A549 (cell line): ENCODE results near the gene RAI2. TPM values are rescaled to one million over a fixed set of nuclear protein-coding genes. Genes with fewer than 3 reads are reported as not detected.

Experiments
- ATAC-seq, 2 experiments: fragments of 200-7000 bp in 1 of 2; fragments of >200 bp in 1 of 2; cut with Nextera tagmentation in 1 of 2; cut with Tn5 transposase in 1 of 2; 3 replicates each; pipeline versions ENCODE4 v1.8.0 to v1.9.1; 2018 to 2020; ENCODE audit warnings: mild to moderate bottlenecking in 1 of 2, moderate library complexity in 1 of 2
- CTCF ChIA-PET: fragments of 300-600 bp; sonication (Branson Sonifier 250); formaldehyde crosslinking; extraction: SDS; loops from one replicate; lab custom pipeline; 2021; ENCODE audit warnings: antibody characterized with exemption, inconsistent platforms; lab: Yijun Ruan, JAX
- POLR2A ChIA-PET: fragments of 350-600 bp; formaldehyde crosslinking; extraction: SDS; loops from one replicate; lab custom pipeline; 2021; ENCODE audit warnings: antibody characterized with exemption, inconsistent platforms; lab: Yijun Ruan, JAX
- DNase-seq, 2 experiments: peaks; one replicate each; pipeline versions ENCODE4 v3.0.0 to v3.0.0-alpha.2; 2011 to 2016; ENCODE audit warnings: low read depth in 1 of 2, low spot score in 1 of 2
- FAIRE-seq: peaks from 2 replicates; lab custom pipeline; 2011; peaks lifted over from hg19 to GRCh38; lab: Jason Lieb, UNC
- H3K27ac ChIP-seq, 2 experiments: fragments of >200 bp; sonication (Bioruptor Twin); formaldehyde crosslinking; 3 replicates each; pipeline ENCODE4 v1.5.1; 2016 to 2017
- H3K4me1 ChIP-seq: fragments of >200 bp; sonication (Bioruptor Twin); formaldehyde crosslinking; 3 replicates; pipeline ENCODE4 v1.6.1; 2016
- H3K4me2 ChIP-seq: fragments of >200 bp; sonication (Bioruptor Twin); formaldehyde crosslinking; 3 replicates; pipeline ENCODE4 v1.6.1; 2016
- H3K4me3 ChIP-seq: fragments of >200 bp; sonication (Bioruptor Twin); formaldehyde crosslinking; 3 replicates; pipeline ENCODE4 v1.5.1; 2016
- H3K9me3 ChIP-seq: fragments of >200 bp; sonication (Bioruptor Twin); formaldehyde crosslinking; 3 replicates; pipeline ENCODE4 v1.6.1; 2016
- CHD4 ChIP-seq: fragments of 200-600 bp; sonication (generic); IDR thresholded peaks from 2 replicates; pipeline ENCODE4 v1.6.1; 2016; ENCODE audit warnings: antibody characterized with exemption, mild to moderate bottlenecking, borderline replicate concordance
- CTCF ChIP-seq: fragments of >200 bp; sonication (Bioruptor Twin); formaldehyde crosslinking; IDR thresholded peaks from 3 replicates; pipeline ENCODE4 v1.5.1; 2016
- EHF ChIP-seq: fragments of 250-450 bp; sonication (Bioruptor Pico); IDR thresholded peaks from 2 replicates; pipeline ENCODE4 v1.5.0; 2020; ENCODE audit warnings: mild to moderate bottlenecking
- EHMT2 ChIP-seq: fragments of 200-600 bp; sonication (generic); IDR thresholded peaks from 2 replicates; pipeline ENCODE4 v1.6.1; 2016; ENCODE audit warnings: antibody characterized with exemption, low read depth, mild to moderate bottlenecking, moderate library complexity
- EP300 ChIP-seq, 2 experiments: fragments of >200 bp; sonication (Bioruptor Twin); formaldehyde crosslinking; IDR thresholded peaks; 2 replicates in 1 of 2; 3 replicates in 1 of 2; pipeline ENCODE4 v1.6.1; 2016 to 2017
- FOXS1 ChIP-seq: fragments of 250-450 bp; sonication (Bioruptor Pico); IDR thresholded peaks from 2 replicates; pipeline ENCODE4 v1.5.0; 2020; ENCODE audit warnings: mild to moderate bottlenecking, moderate library complexity
- GATA3 ChIP-seq: IDR thresholded peaks from 2 replicates; pipeline ENCODE4 v1.6.1; 2012; ENCODE audit warnings: borderline replicate concordance
- HES2 ChIP-seq: fragments of >200 bp; sonication (Bioruptor Twin); formaldehyde crosslinking; IDR thresholded peaks from 2 replicates; pipeline ENCODE4 v1.6.1; 2016
- HOXA7 ChIP-seq: fragments of 250-450 bp; sonication (Bioruptor Pico); IDR thresholded peaks from 2 replicates; pipeline ENCODE4 v1.5.0; 2020; ENCODE audit warnings: mild to moderate bottlenecking, moderate library complexity
- KDM1A ChIP-seq: fragments of 200-600 bp; sonication (generic); IDR thresholded peaks from 2 replicates; pipeline ENCODE4 v1.6.1; 2016; ENCODE audit warnings: low read depth, mild to moderate bottlenecking
- MAFK ChIP-seq: fragments of 450-650 bp; IDR thresholded peaks from 2 replicates; pipeline ENCODE4 v1.6.1; 2014; ENCODE audit not compliant: partially characterized antibody
- NPAS2 ChIP-seq: fragments of 250-450 bp; sonication (Bioruptor Pico); IDR thresholded peaks from 2 replicates; pipeline ENCODE4 v1.8.0; 2022; ENCODE audit warnings: mild to moderate bottlenecking, moderate library complexity, borderline replicate concordance
- PBX3 ChIP-seq: IDR thresholded peaks from 2 replicates; pipeline ENCODE4 v1.6.1; 2012
- PHF8 ChIP-seq: fragments of 200-600 bp; sonication (generic); IDR thresholded peaks from 2 replicates; pipeline ENCODE4 v1.6.1; 2016; ENCODE audit warnings: low read depth, mild to moderate bottlenecking, antibody characterized with exemption, moderate library complexity, borderline replicate concordance
- POLR2AphosphoS2 ChIP-seq: conservative IDR thresholded peaks from 2 replicates; pipeline ENCODE4 v1.6.1; 2012; ENCODE audit warnings: low read length, improper control_type of control experiment, inconsistent platforms
- RAD21 ChIP-seq, 2 experiments: fragments of >200 bp in 1 of 2; sonication (Bioruptor Twin) in 1 of 2; formaldehyde crosslinking in 1 of 2; IDR thresholded peaks in 1 of 2; conservative IDR thresholded peaks in 1 of 2; 2 replicates in 1 of 2; 3 replicates in 1 of 2; pipeline ENCODE4 v1.6.1; 2012 to 2018; ENCODE audit warnings: inconsistent platforms in 1 of 2
- RARB ChIP-seq: fragments of 250-450 bp; sonication (Bioruptor Pico); IDR thresholded peaks from 2 replicates; pipeline ENCODE4 v1.8.0; 2021; ENCODE audit warnings: mild to moderate bottlenecking, moderate library complexity
- RNF2 ChIP-seq: fragments of 200-600 bp; sonication (generic); IDR thresholded peaks from 2 replicates; pipeline ENCODE4 v1.6.1; 2016; ENCODE audit warnings: low read depth, mild to moderate bottlenecking, antibody characterized with exemption, moderate library complexity, borderline replicate concordance
- SMC3 ChIP-seq: fragments of >200 bp; sonication (Bioruptor Twin); formaldehyde crosslinking; IDR thresholded peaks from 3 replicates; pipeline ENCODE4 v1.6.1; 2018; ENCODE audit warnings: inconsistent platforms
- TFCP2L1 ChIP-seq: fragments of 250-450 bp; sonication (Bioruptor Pico); IDR thresholded peaks from 2 replicates; pipeline ENCODE4 v1.5.0; 2021; ENCODE audit warnings: mild to moderate bottlenecking
- ZSCAN20 ChIP-seq: fragments of 250-450 bp; sonication (Bioruptor Pico); IDR thresholded peaks from 2 replicates; pipeline ENCODE4 v1.8.0; 2022; ENCODE audit warnings: mild to moderate bottlenecking, moderate library complexity
- WGBS: methylation state at CpG from one replicate; pipeline ENCODE4 v1.1.6; 2017; ENCODE audit errors: missing lambda C conversion rate; 5-methylcytosine and 5-hydroxymethylcytosine counted together
- polyA minus RNA-seq: library from RNA; depleted of rRNA, polyadenylated mRNA; stranded (reverse); fragments of >200 nt; gene quantifications from 2 replicates; pipeline ENCODE4 v1.2.3, GENCODE V29; 2011; rRNA and poly(A)+ RNA removed
- polyA plus RNA-seq, 4 experiments: library from polyadenylated mRNA; depleted of rRNA in 3 of 4; stranded (reverse); fragments of >200 nt; fragmentation: RNase III in 1 of 4; extraction: RNeasy Plus Mini Kit Qiagen cat#74134 plus additional on column Dnase treatment in 1 of 4; gene quantifications; 2 replicates in 3 of 4; 3 replicates in 1 of 4; pipeline ENCODE4 v1.2.3, GENCODE V29; 2011 to 2017
- TF ChIP-seq, protein P1 (sequence below): fragments of 450-650 bp; IDR thresholded peaks from 2 replicates; pipeline ENCODE4 v1.6.1; 2014; ENCODE audit warnings: antibody characterized with exemption
- TF ChIP-seq, protein P2 (sequence below): IDR thresholded peaks from 2 replicates; pipeline ENCODE4 v1.6.1; 2012
- TF ChIP-seq, protein P3 (sequence below): fragments of >200 bp; sonication (Bioruptor Twin); formaldehyde crosslinking; IDR thresholded peaks from 3 replicates; pipeline ENCODE4 v1.6.1; 2016

RAI2 gene
- polyA plus RNA-seq (2011; rRNA removed) (not detected in 2 replicates), polyA plus RNA-seq (2017; fragmentation: RNase III; extraction: RNeasy Plus Mini Kit Qiagen cat#74134 plus additional on column Dnase treatment) (not detected in 3 replicates), polyA minus RNA-seq (not detected in 2 replicates)
- polyA plus RNA-seq (2012; cell fraction: cytosol; rRNA removed): 0.01 and 0.03 TPM in 2 replicates
- not detected in 2 replicates for polyA plus RNA-seq (2012; cell fraction: nucleus; rRNA removed)

DNA sequence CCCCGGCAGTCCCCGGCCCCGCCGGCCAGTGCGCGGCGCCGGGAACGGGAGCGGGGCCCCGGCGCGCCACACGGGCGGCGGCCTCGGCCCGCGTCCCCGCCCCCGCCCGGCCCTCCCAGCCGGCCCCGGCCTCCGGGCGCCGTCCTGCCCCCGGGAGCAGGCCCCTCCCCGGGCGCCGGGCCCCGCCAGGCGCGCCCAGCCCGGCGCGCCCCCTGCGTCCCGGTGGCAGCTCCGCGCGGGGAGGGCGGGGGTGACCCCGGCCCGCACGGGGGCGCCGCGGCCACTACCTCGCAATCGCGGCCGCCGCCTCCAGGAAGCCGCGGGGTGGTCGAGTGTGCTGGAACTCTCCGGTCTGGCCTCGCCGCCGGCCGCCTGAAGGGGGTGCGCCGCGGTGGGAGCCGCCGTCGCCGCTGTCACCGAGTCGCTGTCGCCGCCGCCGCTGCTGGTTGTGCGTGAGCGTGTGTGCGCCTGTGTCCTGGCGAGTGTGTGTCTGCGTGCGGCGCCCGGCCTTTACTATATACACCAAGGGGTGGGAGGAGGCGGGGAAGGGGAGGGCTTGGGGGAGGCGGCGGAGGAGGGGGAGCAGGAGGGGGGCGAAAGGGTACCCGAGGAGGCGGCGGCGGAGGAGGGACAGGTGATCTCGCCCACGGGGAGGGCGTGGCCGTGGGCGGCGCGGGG, at the start of gene RAI2:
Gene RAI2, minus strand, starts transcription at position 488 of the 678 bp plus-strand sequence. CDS start 59,288 bp downstream, outside the sequence.
- Histone ChIP-seq H3K4me1 (peaks cover 4% of the 10 kb centered on the region; the same call in 1 of the 3 replicates), H3K4me2 (peak within 1 kb of the TSS; percentile 89), H3K9me3 (no peaks in the 10 kb centered on the region), H3K4me3 (peak within 1 kb of the TSS; percentile 52)
- CTCF ChIA-PET: no interaction called here
- no peak for DNase-seq
- POLR2A ChIA-PET: interaction anchor here (0.5 kb wide), 1 partner anchor 56 kb away, joined by 3 read pairs; no protein-coding TSS in a partner anchor
- FAIRE-seq: no peak
- TF ChIP-seq EHF (CRISPR knock-in tag) (no peak), GATA3 (no peak), HES2 (no peak), HOXA7 (CRISPR knock-in tag) (no peak), MAFK (no peak), FOXS1 (CRISPR knock-in tag) (no peak), RARB (CRISPR knock-in tag) (no peak), POLR2AphosphoS2 (no peak), PHF8 (no peak), ZSCAN20 (CRISPR knock-in tag) (no peak), EP300 (IDR thresholded peaks at IDR 0.05) (no peak), RAD21 (conservative IDR thresholded peaks at IDR 0.05 in 1 of 2, IDR thresholded peaks at IDR 0.05 in 1 of 2) (no peak), NPAS2 (CRISPR knock-in tag) (no peak), PBX3 (no peak), RNF2 (no peak)
- TF ChIP-seq, protein P1, sequence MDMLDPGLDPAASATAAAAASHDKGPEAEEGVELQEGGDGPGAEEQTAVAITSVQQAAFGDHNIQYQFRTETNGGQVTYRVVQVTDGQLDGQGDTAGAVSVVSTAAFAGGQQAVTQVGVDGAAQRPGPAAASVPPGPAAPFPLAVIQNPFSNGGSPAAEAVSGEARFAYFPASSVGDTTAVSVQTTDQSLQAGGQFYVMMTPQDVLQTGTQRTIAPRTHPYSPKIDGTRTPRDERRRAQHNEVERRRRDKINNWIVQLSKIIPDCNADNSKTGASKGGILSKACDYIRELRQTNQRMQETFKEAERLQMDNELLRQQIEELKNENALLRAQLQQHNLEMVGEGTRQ: no peak
- TF ChIP-seq, all 56 proteins: peak for 0
- peak; percentile 14 to 33; a peak in 3 of 6 replicates for ATAC-seq
- WGBS: no CpG with 5 or more reads among the region's 98 CpGs
- no peak within 1 kb of the TSS for H3K27ac ChIP-seq

DNA sequence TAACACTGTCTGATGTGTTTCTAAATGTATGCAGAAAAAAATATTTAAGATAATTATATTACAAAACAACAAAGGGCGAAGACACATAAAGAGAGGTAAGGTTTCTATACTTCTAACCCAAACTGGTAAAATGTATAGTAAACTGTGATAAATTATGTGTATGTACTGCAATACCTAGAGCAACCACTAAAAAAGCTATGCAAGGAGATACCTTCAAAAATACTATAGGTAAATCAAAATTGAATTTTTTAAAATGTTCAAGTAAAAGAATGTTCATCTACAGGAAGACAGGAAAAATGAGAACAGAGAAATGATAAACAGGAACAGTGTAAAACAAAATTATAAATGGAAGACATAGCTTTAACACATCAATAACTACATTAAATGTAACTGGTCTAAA, 27.3 kb upstream of the RAI2 start:
- 0% methylated on average over 1 of the region's 1 CpG for WGBS
- Histone ChIP-seq H3K9me3 (no peaks in the 10 kb centered on the region), H3K27ac (no peak overlapping the region), H3K4me2 (no peak overlapping the region), H3K4me3 (no peak overlapping the region), H3K4me1 (no peaks in the 10 kb centered on the region)
- ChIA-PET CTCF (interaction anchor here (1.6 kb wide), 1 partner anchor 10 kb away, joined by 5 read pairs; no protein-coding TSS in a partner anchor), POLR2A (no interaction called here)
- ATAC-seq (no peak), DNase-seq (no peak), FAIRE-seq (no peak)
- TF ChIP-seq TFCP2L1 (CRISPR knock-in tag) (no peak), CHD4 (no peak), EP300 (IDR thresholded peaks at IDR 0.05) (no peak), RAD21 (conservative IDR thresholded peaks at IDR 0.05 in 1 of 2, IDR thresholded peaks at IDR 0.05 in 1 of 2) (no peak), HES2 (no peak), KDM1A (no peak), POLR2AphosphoS2 (no peak), CTCF (no peak), SMC3 (no peak), EHMT2 (no peak)
- TF ChIP-seq, protein P2, sequence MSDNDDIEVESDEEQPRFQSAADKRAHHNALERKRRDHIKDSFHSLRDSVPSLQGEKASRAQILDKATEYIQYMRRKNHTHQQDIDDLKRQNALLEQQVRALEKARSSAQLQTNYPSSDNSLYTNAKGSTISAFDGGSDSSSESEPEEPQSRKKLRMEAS: no peak
- TF ChIP-seq, protein P3, sequence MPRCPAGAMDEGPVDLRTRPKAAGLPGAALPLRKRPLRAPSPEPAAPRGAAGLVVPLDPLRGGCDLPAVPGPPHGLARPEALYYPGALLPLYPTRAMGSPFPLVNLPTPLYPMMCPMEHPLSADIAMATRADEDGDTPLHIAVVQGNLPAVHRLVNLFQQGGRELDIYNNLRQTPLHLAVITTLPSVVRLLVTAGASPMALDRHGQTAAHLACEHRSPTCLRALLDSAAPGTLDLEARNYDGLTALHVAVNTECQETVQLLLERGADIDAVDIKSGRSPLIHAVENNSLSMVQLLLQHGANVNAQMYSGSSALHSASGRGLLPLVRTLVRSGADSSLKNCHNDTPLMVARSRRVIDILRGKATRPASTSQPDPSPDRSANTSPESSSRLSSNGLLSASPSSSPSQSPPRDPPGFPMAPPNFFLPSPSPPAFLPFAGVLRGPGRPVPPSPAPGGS: no peak
